Measurements from ENCODE around the gene CCDC107.

- TF ChIP-seq ELF4 (IDR thresholded peaks at IDR 0.05) (no peak), SUZ12 (IDR thresholded peaks at IDR 0.05) (no peak), HDGF (IDR thresholded peaks at IDR 0.05; ENCODE audit: borderline replicate concordance) (no peak)
Measured at GRCh38 chr9:35617548-35617947, 40.5 kb upstream of the CCDC107 start.

Data from HEK293T (cell line).